Stimulated activated CD4-positive, alpha-beta T cell treated with anti-CD3 and anti-CD28 coated beads, TNF-alpha, amount 100 ng/mL, for 24 hours (primary cell): ENCODE results near the gene GBP1.
A peak's percentile ranks its signal among the peaks of the same experiment; 100 is the strongest.
"Not testable (repeated sequence)": the region's sequence is repeated elsewhere in the genome, so short reads cannot be mapped to it uniquely, and the experiment has no call there.

Source experiments
- DNase-seq, 3 experiments: peaks; one replicate each; pipeline ENCODE4 v3.0.0-alpha.2; 2020; ENCODE audit warnings: low read depth in 3 of 3

Gene GBP1

GRCh38 chr1:89051955-89052312, 13.1 kb downstream of the GBP1 start:
- no peak for DNase-seq

DNA sequence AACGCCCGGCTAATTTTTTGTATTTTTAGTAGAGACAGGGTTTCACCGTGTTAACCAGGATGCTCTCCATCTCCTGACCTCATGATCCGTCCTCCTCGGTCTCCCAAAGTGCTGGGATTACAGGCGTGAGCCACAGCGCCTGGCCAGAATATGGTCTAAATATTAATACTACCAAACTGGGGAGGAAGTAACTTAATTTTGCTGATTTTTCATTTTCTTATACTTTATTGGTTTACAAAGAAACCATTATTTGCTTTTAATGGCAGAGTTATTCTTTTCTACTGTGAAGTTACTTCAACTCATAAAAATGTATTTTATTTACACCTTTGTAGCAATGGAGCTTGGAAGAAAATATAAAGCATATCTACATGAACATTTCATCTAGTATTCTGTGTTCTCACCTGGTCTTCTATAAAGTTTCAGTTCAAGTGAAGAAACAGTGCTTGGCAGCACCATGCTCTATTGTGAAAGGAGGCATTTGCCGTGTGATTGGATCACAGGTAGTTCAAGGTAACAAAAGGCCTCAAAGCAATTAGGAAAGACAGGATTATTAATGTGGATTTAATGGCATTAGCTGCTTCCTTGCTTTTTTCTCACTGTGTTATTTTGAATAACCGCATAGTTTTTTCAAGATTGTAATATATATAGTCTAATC, 13.6 kb downstream of the GBP1 start:
- no peak for DNase-seq

DNA sequence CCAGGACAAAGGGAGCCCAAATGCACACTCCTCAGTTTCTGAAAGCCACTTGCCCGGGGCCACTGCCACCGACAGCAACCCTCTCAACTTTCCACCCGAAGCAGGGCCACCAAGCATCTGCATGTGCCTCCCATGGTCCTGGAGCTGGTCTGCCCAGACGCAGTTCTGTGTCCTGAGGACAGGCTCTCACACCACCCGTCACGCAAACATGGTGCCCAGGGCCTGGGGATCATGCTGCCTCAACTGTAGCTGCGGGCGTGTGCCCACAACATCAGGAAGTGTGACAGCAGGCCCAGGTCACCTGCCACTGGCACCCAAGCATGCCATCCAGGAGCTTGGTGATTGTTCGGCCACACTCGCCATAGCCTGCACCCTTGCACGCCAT, 14.4 kb downstream of the GBP1 start:
- DNase-seq, result no peak

- DNase-seq, result not testable (repeated sequence)
Observed at GRCh38 chr1:89049901-89050648, 14.9 kb downstream of the GBP1 start.

DNA sequence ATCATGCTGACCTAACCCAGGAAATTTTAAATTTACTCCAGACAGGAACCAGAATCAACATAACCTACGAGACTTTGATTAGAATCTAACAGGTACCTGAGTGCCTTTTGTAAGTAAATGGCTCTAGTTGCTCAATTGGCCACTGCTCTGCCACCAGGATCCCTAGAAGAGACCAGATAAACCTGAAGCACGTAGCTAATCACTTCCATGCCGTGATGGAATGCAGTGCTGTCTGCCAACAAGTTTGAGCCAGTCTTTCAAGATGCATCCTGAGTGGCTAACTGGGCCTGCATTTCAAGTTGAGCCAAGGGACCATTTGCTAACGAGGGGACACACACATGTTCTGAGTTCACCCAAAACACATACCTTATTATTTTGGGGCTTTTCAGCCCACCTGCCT, 15.8 kb downstream of the GBP1 start:
- DNase-seq, result not testable (repeated sequence)

DNA sequence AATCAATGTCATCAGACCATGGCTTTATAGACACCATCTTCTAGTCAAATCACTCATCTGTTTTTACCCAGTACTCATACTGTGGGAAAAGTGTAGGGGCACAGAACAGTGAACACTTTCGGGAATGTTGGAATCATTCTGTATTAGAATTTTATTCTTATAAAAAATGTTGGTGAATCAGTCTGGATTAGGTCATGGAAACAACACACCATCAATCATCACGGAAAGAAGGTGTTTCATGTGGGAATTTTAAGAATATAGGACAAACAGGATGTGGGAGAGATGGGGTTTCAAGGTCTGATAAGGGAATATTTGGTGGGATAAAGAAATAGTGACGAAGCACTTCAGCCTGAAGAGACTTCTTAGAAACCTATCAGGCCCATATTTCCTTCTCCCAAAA, 17.3 kb downstream of the GBP1 start:
- DNase-seq, result no peak

DNA sequence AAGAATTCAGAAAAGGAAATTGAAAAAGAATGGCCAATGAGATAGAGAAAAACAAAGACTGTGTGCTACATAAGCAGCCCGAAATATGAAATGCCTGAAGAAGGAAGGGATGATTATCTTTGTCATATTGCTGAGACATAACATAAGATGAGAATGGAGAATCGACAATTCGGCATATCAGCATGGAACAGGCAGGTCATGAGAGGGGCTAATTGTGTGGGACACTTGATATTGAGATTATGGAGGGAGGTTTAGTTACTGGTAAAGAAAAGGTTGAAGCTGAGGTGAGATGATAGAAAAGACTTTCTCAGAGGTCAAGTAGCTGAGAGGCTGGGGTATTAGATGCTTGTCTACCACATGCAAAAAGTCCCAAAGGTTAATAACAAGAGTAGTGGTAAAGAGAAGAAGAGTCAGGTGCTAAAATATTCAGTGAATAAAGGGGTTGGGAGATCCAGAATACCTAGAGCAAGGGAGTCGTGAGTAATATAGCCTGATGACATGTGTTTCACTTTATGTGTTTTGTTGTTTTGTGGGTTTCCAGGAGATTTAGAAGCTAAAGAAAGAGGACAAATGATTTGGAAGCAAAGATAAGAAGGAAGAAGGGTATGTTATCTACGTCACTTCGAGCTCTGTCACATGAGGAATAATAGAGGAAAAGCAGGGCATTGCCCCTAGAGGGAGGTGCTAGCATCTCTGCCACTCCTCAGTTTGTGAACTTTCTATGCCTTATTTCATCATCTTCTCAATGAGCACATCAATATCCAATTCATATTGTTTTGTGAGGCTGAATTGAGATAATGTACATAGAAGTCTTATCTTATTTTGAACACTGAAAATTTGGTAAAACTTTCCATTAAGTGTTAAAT, 18.5 kb downstream of the GBP1 start:
- not testable (repeated sequence) for DNase-seq

DNA sequence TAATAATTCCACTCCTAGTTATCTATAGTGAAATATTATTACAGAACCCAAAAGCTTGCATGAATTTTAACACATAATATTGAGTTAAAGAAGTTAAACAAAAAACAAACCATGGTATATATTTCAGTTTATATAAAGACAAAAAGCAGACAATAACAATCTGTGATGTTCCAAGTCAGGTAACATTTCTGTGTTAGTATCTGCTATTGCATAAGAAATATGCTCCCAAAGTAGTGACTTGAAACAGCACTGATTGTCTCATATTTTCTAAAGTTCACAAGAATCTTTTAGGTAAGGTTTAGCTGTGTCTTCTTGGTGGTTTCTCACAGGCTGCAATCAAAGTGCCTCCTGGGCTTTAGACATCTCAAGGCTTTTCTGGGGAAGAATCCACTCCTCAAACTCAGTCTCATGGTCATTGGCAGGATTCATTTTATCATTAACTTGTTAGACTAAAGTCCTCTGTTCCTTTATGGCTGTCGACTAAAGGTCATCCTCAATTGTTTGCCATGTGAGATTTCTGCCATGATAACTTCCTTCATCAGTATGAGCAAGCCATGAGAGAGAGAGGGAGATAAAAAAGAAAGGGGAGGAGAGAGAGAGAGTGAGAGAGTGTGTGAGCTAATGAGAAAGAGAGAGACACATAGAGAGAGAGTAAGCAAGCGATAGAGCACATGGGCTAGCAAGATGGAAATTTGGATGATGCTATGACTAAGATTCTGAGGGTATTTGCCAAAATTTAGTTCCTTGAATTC, 19.9 kb downstream of the GBP1 start:
- DNase-seq, result no peak

GRCh38 chr1:89043940-89044339, 21.1 kb downstream of the GBP1 start:
- DNase-seq, result no peak

GRCh38 chr1:89042491-89042890, 22.5 kb downstream of the GBP1 start:
- DNase-seq, result no peak

DNA sequence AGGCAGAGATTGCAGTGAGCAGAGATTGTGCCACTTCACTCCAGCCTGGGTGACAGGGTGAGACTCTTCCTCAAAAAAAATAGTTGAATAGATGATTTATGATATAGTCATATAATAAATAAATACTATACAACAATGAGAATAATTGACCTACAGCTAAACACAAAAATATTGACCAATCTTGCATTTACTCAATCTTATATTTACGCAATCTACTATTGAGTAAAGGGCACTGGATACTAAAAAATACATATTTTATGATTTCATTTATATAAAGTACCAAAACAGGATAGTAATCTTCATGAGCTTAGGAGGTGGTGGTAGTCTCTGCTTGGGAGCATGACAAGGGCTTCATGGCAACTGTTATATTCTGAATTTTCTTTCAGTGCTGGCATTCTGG, 23.3 kb downstream of the GBP1 start:
- no peak for DNase-seq

DNA sequence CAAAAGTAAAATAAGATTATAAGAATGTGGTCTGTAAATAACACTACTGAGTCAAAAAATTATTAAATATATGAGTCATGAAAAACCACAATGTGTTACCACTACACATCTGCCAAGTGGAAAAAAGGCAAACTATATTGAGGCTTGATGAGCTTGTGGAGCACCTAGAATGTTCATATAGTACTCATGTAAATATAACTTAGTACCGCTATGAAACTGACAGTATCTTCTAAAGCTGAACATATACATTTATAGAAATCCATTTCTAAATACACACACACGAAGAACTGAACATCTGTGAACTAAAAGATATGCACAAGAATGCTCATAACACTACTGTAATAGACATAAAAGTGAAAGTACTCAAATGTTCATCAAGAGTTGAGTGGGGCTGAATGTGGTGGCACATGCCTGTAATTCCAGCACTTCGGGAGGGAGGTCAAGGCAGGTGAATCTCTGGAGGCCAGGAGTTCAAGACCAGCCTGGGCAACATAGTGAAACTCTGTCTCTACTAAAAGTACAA, 23.8 kb downstream of the GBP1 start:
- DNase-seq, result peak in 1 of 3 experiments; percentile 16

- DNase-seq, result no peak
Observed at GRCh38 chr1:89040315-89040626, 24.7 kb downstream of the GBP1 start.

DNA sequence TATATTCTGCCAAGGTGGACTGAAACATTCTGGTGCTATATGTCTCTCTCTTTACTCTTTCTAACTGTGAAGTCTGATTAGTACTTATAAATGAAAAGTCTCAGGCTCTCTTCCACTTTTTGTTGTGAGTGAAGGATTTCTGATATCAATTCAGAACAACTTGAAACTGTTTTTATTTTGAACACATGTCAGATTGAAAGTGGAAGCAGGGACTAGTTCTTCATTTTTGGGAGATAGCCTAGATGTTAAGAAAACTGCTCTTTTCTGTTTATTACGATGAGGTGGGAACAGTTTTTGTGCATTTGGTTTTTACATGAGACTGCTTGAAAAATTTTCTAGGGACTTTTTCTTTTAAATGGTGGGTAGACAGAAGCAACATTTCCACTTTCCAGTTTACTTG, 27.8 kb downstream of the GBP1 start:
- DNase-seq, result no peak

- DNase-seq, result no peak
Observed at GRCh38 chr1:89035080-89035479, 29.9 kb downstream of the GBP1 start.

GRCh38 chr1:89034004-89034403, 31.0 kb downstream of the GBP1 start:
- DNase-seq, result not testable (repeated sequence)

DNA sequence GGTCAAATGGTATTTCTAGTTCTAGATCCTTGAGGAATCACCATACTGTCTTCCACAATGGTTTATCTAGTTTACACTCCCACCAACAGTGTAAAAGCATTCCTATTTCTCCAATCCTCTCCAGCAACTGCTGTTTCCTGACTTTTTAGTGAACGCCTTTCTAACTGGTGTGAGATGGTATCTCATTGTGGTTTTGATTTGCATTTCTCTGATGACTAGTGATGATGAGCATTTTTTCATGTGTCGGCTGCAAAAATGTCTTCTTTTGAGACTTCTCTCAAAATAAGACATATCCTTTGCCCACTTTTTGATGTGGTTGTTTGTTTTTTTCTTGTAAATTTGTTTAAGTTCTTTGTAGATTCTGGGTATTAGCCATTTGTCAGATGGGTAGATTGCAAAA, 36.0 kb downstream of the GBP1 start:
- not testable (repeated sequence) for DNase-seq

DNA sequence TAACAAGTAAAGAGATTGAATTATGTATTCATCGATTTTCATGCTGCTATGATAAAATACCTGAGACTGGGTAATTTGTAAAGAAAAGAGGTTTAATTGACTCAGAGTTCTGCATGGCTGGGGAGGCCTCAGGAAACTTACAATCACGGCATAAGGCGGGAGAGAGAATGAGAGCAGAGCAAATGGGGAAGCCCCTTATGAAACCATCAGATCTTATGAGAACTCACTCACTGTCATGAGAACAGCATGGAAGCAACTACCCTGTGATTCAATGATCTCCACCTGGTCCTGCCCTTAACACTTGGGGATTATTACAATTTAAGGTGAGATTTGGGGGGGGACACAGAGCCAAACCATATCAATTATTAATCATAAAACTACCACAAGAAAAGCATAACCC, 39.1 kb downstream of the GBP1 start:
- no peak for DNase-seq

GRCh38 chr1:89023026-89023425, 42.0 kb downstream of the GBP1 start:
- no peak for DNase-seq

GRCh38 chr1:89022167-89022959, 42.6 kb downstream of the GBP1 start, which contains the start of gene GBP3:
Gene GBP3, minus strand, starts transcription at chr1:89022866. Its CDS starts 2,145 bp downstream, at chr1:89020721.
- DNase-seq, result no peak

GRCh38 chr1:89018318-89018717, 46.7 kb downstream of the GBP1 start:
- not testable (repeated sequence) for DNase-seq
